Measurements from ENCODE around the gene DGKB. TPM values are rescaled to one million over a fixed set of nuclear protein-coding genes. Genes with fewer than 3 reads are reported as not detected.

Gene DGKB
- total and polyA plus RNA-seq, 12 donors, result 0.07 to 5.8 (median 1.5) TPM; not detected in 3

DNA sequence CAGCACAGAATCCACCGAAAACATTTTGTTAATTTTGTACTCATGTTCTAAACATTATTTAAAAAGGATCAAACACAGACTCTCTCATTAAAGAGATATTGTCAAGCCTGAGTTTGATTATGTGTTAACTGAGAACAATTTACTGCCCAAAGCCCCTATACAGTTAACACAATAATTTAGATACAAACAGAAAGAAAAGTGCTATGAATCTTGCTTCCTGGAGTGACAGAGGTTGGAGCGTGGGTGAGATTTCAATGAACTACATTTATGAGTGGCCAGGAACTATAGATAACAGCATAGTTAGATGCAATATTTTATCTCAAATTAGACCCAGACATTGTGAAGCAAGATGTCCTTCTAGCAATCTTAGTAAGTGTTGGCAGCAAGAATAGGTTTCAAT, 464.2 kb downstream of the DGKB start:
- H3K4me3 ChIP-seq, result no peak overlapping the region
- peaks cover 8% of the 10 kb centered on the region for H3K27me3 ChIP-seq
- intact Hi-C loops (cut with DNase I), result no loop called here
- no peaks in the 10 kb centered on the region for H3K9me3 ChIP-seq (replicated peaks in 1 of 3)
- no peaks in the 10 kb centered on the region for H3K36me3 ChIP-seq (replicated peaks in 1 of 2)
- no peak for DNase-seq
- TF ChIP-seq, protein P1, sequence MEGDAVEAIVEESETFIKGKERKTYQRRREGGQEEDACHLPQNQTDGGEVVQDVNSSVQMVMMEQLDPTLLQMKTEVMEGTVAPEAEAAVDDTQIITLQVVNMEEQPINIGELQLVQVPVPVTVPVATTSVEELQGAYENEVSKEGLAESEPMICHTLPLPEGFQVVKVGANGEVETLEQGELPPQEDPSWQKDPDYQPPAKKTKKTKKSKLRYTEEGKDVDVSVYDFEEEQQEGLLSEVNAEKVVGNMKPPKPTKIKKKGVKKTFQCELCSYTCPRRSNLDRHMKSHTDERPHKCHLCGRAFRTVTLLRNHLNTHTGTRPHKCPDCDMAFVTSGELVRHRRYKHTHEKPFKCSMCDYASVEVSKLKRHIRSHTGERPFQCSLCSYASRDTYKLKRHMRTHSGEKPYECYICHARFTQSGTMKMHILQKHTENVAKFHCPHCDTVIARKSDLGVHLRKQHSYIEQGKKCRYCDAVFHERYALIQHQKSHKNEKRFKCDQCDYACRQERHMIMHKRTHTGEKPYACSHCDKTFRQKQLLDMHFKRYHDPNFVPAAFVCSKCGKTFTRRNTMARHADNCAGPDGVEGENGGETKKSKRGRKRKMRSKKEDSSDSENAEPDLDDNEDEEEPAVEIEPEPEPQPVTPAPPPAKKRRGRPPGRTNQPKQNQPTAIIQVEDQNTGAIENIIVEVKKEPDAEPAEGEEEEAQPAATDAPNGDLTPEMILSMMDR (IDR thresholded peaks at IDR 0.05), result no peak
- no peak for TF ChIP-seq POLR2A (IDR thresholded peaks at IDR 0.05)
- H3K4me1 ChIP-seq (replicated peaks in 1 of 2), result no peaks in the 10 kb centered on the region
- 74 to 93% (median 84%) methylated on average over 2 of the region's 2 CpGs for WGBS, 4 donors
- no peak overlapping the region for H3K27ac ChIP-seq

DNA sequence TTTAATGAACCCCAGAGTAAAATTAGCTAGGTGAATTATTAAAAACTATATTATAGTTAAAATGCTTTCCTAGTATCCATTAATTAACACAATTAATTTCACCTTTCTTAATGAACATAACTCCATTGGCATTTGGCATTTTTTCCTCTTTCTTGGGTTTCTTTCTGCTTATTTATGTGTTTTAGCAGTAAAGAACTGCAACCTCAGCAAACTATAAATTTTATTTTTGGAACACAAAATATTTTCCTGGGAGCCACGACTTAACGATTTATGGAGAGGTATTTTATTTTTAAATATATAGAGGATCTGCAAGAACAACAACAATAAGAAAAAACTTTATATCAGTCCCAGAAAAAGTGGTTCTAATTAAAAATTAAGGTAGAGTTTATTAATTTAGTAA, 465.7 kb downstream of the DGKB start:
- Histone ChIP-seq H3K4me1 (replicated peaks in 1 of 2) (no peaks in the 10 kb centered on the region), H3K36me3 (replicated peaks in 1 of 2) (no peaks in the 10 kb centered on the region), H3K27ac (no peak overlapping the region), H3K27me3 (peaks cover 8% of the 10 kb centered on the region), H3K9me3 (replicated peaks in 1 of 3) (no peaks in the 10 kb centered on the region), H3K4me3 (no peak overlapping the region)
- intact Hi-C loops (cut with DNase I), result no loop called here
- no peak for DNase-seq
- WGBS, 4 donors, result 59 to 79% (median 68%) methylated on average over 2 of the region's 2 CpGs
- no peak for TF ChIP-seq POLR2A (IDR thresholded peaks at IDR 0.05)
- TF ChIP-seq, protein P1 (IDR thresholded peaks at IDR 0.05), result no peak

DNA sequence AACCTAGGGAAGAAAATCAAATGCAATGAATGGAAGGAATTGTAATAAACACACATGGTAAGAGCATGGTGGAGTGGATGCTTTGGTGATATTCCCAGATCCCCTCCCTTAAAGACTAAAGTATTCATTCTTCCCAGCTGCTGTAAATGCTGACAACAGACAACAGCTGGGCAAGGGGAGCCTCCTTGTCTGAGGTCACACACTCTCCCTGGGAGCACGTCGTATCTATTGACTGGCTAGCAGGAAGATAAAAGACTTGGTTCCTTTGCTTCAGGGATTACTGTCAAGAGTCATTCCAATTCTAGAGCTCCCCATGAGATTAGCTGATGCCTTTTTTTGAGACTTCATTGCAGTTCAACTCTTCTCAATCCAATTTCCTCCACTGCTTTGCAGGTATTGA, 469.6 kb downstream of the DGKB start:
- Histone ChIP-seq H3K9me3 (replicated peaks in 1 of 3) (no peaks in the 10 kb centered on the region), H3K27ac (no peak overlapping the region), H3K4me3 (no peak overlapping the region), H3K36me3 (replicated peaks in 1 of 2) (no peaks in the 10 kb centered on the region), H3K27me3 (peaks cover 8% of the 10 kb centered on the region), H3K4me1 (replicated peaks in 1 of 2) (no peaks in the 10 kb centered on the region)
- TF ChIP-seq, protein P1 (IDR thresholded peaks at IDR 0.05), result no peak
- no peak for TF ChIP-seq POLR2A (IDR thresholded peaks at IDR 0.05)
- no peak for DNase-seq
- 67 to 91% (median 84%) methylated on average over 2 of the region's 2 CpGs for WGBS, 4 donors
- intact Hi-C loops (cut with DNase I), result no loop called here

DNA sequence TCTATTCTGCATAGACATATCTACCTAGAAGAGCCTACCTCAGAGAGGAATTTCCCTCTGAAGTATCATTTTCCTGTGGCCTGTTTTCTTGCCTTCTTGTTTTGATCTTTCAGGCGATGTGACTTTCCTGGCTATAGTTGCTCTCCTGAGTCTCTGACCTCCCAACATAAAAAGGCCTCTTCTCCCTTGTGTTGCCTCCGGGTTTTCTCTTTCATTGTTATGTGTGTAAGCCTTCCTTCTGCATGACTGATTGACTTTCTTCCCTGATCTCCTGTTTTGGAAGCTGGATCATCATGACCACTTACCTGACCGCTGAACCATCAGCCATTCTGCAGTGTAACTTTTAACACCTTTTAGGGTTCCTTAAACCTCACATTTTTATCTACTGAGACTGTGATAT, 471.6 kb downstream of the DGKB start:
- H3K27me3 ChIP-seq, result no peaks in the 10 kb centered on the region
- no peaks in the 10 kb centered on the region for H3K36me3 ChIP-seq (replicated peaks in 1 of 2)
- H3K4me3 ChIP-seq, result no peak overlapping the region
- H3K4me1 ChIP-seq (replicated peaks in 1 of 2), result no peaks in the 10 kb centered on the region
- no peak overlapping the region for H3K27ac ChIP-seq
- intact Hi-C loops (cut with DNase I), result no loop called here
- H3K9me3 ChIP-seq (replicated peaks in 1 of 3), result no peaks in the 10 kb centered on the region
- no peak for DNase-seq
- 66 to 90% (median 84%) methylated on average over 3 of the region's 3 CpGs for WGBS, 4 donors
- TF ChIP-seq, protein P1 (IDR thresholded peaks at IDR 0.05), result no peak
- TF ChIP-seq POLR2A (IDR thresholded peaks at IDR 0.05), result no peak

All from adrenal gland (tissue), 12 donors.